Vagina (tissue), 2 donors: ENCODE measurements around the gene FBXL14. TPM values are rescaled to one million over a fixed set of nuclear protein-coding genes. Genes with fewer than 3 reads are reported as not detected.

Source experiments
- DNase-seq, 2 donors: peaks; one replicate each; pipeline ENCODE4 v3.0.0-alpha.2; 2017; ENCODE audit errors: extremely low spot score in 2 of 2
- H3K27ac ChIP-seq: fragments of 200-600 bp; sonication (generic); one replicate; pipeline ENCODE4 v1.5.1; 2019
- H3K27me3 ChIP-seq: fragments of 200-600 bp; sonication (generic); one replicate; pipeline ENCODE4 v1.5.1; 2019
- H3K36me3 ChIP-seq, 2 donors: fragments of 200-600 bp; sonication (generic); one replicate each; pipeline ENCODE4 v1.5.1; 2017 to 2019
- H3K4me1 ChIP-seq: fragments of 200-600 bp; sonication (generic); one replicate; pipeline ENCODE4 v1.5.1; 2019
- H3K4me3 ChIP-seq, 2 donors: fragments of 200-600 bp; sonication (generic); 1 replicate in 1 of 2; 2 replicates in 1 of 2; pipeline ENCODE4 v1.5.1; 2016 to 2019
- H3K9me3 ChIP-seq: fragments of 200-600 bp; sonication (generic); one replicate; pipeline ENCODE4 v1.5.1; 2019
- CTCF ChIP-seq, 3 experiments: fragments of 450-650 bp in 2 of 3; fragments of 200-600 bp in 1 of 3; sonication (generic) in 1 of 3; IDR thresholded peaks; one replicate each; pipeline ENCODE4 v1.5.1; 2017 to 2019; ENCODE audit warnings: antibody characterized with exemption in 3 of 3, mild to moderate bottlenecking in 2 of 3, moderate library complexity in 2 of 3
- POLR2A ChIP-seq, 2 donors: fragments of 450-650 bp; IDR thresholded peaks; one replicate each; pipeline ENCODE4 v1.6.1; 2017; ENCODE audit warnings: antibody characterized with exemption in 2 of 2, mild to moderate bottlenecking in 2 of 2, moderate library complexity in 2 of 2
- POLR2AphosphoS5 ChIP-seq, 2 donors: sonication (generic); formaldehyde crosslinking; IDR thresholded peaks; one replicate each; pipeline ENCODE4 v1.9.0; 2017; ENCODE audit warnings: antibody characterized with exemption in 2 of 2, mild to moderate bottlenecking in 2 of 2, low read depth in 1 of 2; ENCODE audit not compliant: insufficient read depth in 1 of 2
- intact Hi-C: fragments of 100-400 bp; cut with DNase I; formaldehyde crosslinking; loops from one replicate; pipeline ENCODE4 v1.15.1; 2023
- total RNA-seq: library from RNA; depleted of rRNA; stranded (reverse); fragments of >200 nt; gene quantifications from one replicate; pipeline ENCODE4 v1.2.3, GENCODE V29; 2016

The FBXL14 gene
- total RNA-seq, 1 donor from 2014 or later: 15.2 TPM

GRCh38 chr12:1551496-1551895, 42.9 kb downstream of the FBXL14 start:
- TF ChIP-seq POLR2AphosphoS5 (IDR thresholded peaks at IDR 0.05; ENCODE audit: insufficient read depth in 1 of 2, low read depth in 1 of 2) (no peak), CTCF (IDR thresholded peaks at IDR 0.05) (no peak), POLR2A (IDR thresholded peaks at IDR 0.05) (no peak)
- no peaks in the 10 kb centered on the region for H3K9me3 ChIP-seq
- H3K4me1 ChIP-seq: peaks cover 6% of the 10 kb centered on the region
- DNase-seq: no peak
- no peaks in the 10 kb centered on the region for H3K27me3 ChIP-seq
- intact Hi-C loops: no loop called here
- no peak overlapping the region for H3K27ac ChIP-seq
- no peak overlapping the region for H3K4me3 ChIP-seq
- no peaks in the 10 kb centered on the region for H3K36me3 ChIP-seq

- Histone ChIP-seq H3K4me3 (no peak overlapping the region), H3K27ac (no peak overlapping the region), H3K36me3 (no peaks in the 10 kb centered on the region), H3K4me1 (no peaks in the 10 kb centered on the region), H3K27me3 (no peaks in the 10 kb centered on the region), H3K9me3 (no peaks in the 10 kb centered on the region)
- TF ChIP-seq CTCF (IDR thresholded peaks at IDR 0.05): no peak
- TF ChIP-seq POLR2AphosphoS5 (IDR thresholded peaks at IDR 0.05; ENCODE audit: insufficient read depth in 1 of 2, low read depth in 1 of 2): no peak
- TF ChIP-seq POLR2A (IDR thresholded peaks at IDR 0.05): no peak
- DNase-seq: no peak
- intact Hi-C loops: no loop called here
These were observed 47.3 kb downstream of the FBXL14 start for GRCh38 chr12:1546931-1547640.

GRCh38 chr12:1544996-1545700, 49.2 kb downstream of the FBXL14 start:
- Histone ChIP-seq H3K9me3 (no peaks in the 10 kb centered on the region), H3K27me3 (no peaks in the 10 kb centered on the region), H3K4me1 (no peaks in the 10 kb centered on the region), H3K36me3 (no peaks in the 10 kb centered on the region), H3K27ac (no peak overlapping the region), H3K4me3 (no peak overlapping the region)
- no peak for TF ChIP-seq CTCF (IDR thresholded peaks at IDR 0.05)
- TF ChIP-seq POLR2AphosphoS5 (IDR thresholded peaks at IDR 0.05; ENCODE audit: insufficient read depth in 1 of 2, low read depth in 1 of 2): no peak
- no peak for TF ChIP-seq POLR2A (IDR thresholded peaks at IDR 0.05)
- intact Hi-C loops: no loop called here
- DNase-seq: no peak

GRCh38 chr12:1542599-1542998, 51.8 kb downstream of the FBXL14 start:
- Histone ChIP-seq H3K27me3 (no peaks in the 10 kb centered on the region), H3K4me3 (no peak overlapping the region), H3K4me1 (no peaks in the 10 kb centered on the region), H3K27ac (no peak overlapping the region), H3K9me3 (no peaks in the 10 kb centered on the region), H3K36me3 (no peaks in the 10 kb centered on the region)
- TF ChIP-seq POLR2AphosphoS5 (IDR thresholded peaks at IDR 0.05; ENCODE audit: insufficient read depth in 1 of 2, low read depth in 1 of 2) (no peak), POLR2A (IDR thresholded peaks at IDR 0.05) (no peak), CTCF (IDR thresholded peaks at IDR 0.05) (no peak)
- DNase-seq: no peak
- intact Hi-C loops: no loop called here

GRCh38 chr12:1540690-1541089, 53.7 kb downstream of the FBXL14 start:
- peak in 1 of 2 donors; percentile 48 for TF ChIP-seq POLR2AphosphoS5 (IDR thresholded peaks at IDR 0.05; ENCODE audit: insufficient read depth in 1 of 2, low read depth in 1 of 2)
- no peak for TF ChIP-seq CTCF (IDR thresholded peaks at IDR 0.05)
- TF ChIP-seq POLR2A (IDR thresholded peaks at IDR 0.05): no peak
- Histone ChIP-seq H3K27me3 (no peaks in the 10 kb centered on the region), H3K4me3 (no peak overlapping the region), H3K9me3 (no peaks in the 10 kb centered on the region), H3K36me3 (no peaks in the 10 kb centered on the region), H3K27ac (no peak overlapping the region), H3K4me1 (no peaks in the 10 kb centered on the region)
- intact Hi-C loops: no loop called here
- no peak for DNase-seq
